A549 (cell line): Measurements from ENCODE around the gene FAM187B. TPM values are rescaled to one million over a fixed set of nuclear protein-coding genes. Genes with fewer than 3 reads are reported as not detected.

Experiments used
- ATAC-seq, 2 experiments: fragments of 200-7000 bp in 1 of 2; fragments of >200 bp in 1 of 2; cut with Nextera tagmentation in 1 of 2; cut with Tn5 transposase in 1 of 2; 3 replicates each; pipeline versions ENCODE4 v1.8.0 to v1.9.1; 2018 to 2020; ENCODE audit warnings: mild to moderate bottlenecking in 1 of 2, moderate library complexity in 1 of 2
- CTCF ChIA-PET: fragments of 300-600 bp; sonication (Branson Sonifier 250); formaldehyde crosslinking; extraction: SDS; loops from one replicate; lab custom pipeline; 2021; ENCODE audit warnings: antibody characterized with exemption, inconsistent platforms; lab: Yijun Ruan, JAX
- POLR2A ChIA-PET: fragments of 350-600 bp; formaldehyde crosslinking; extraction: SDS; loops from one replicate; lab custom pipeline; 2021; ENCODE audit warnings: antibody characterized with exemption, inconsistent platforms; lab: Yijun Ruan, JAX
- DNase-seq, 2 experiments: peaks; one replicate each; pipeline versions ENCODE4 v3.0.0 to v3.0.0-alpha.2; 2011 to 2016; ENCODE audit warnings: low read depth in 1 of 2, low spot score in 1 of 2
- FAIRE-seq: peaks from 2 replicates; lab custom pipeline; 2011; peaks lifted over from hg19 to GRCh38; lab: Jason Lieb, UNC
- H3K27ac ChIP-seq, 2 experiments: fragments of >200 bp; sonication (Bioruptor Twin); formaldehyde crosslinking; 3 replicates each; pipeline ENCODE4 v1.5.1; 2016 to 2017
- H3K4me1 ChIP-seq: fragments of >200 bp; sonication (Bioruptor Twin); formaldehyde crosslinking; 3 replicates; pipeline ENCODE4 v1.6.1; 2016
- H3K4me2 ChIP-seq: fragments of >200 bp; sonication (Bioruptor Twin); formaldehyde crosslinking; 3 replicates; pipeline ENCODE4 v1.6.1; 2016
- H3K4me3 ChIP-seq: fragments of >200 bp; sonication (Bioruptor Twin); formaldehyde crosslinking; 3 replicates; pipeline ENCODE4 v1.5.1; 2016
- H3K9me3 ChIP-seq: fragments of >200 bp; sonication (Bioruptor Twin); formaldehyde crosslinking; 3 replicates; pipeline ENCODE4 v1.6.1; 2016
- CBX2 ChIP-seq: fragments of 200-600 bp; sonication (generic); IDR thresholded peaks from 2 replicates; pipeline ENCODE4 v1.6.1; 2016; ENCODE audit warnings: low read depth, mild to moderate bottlenecking, borderline replicate concordance
- CBX8 ChIP-seq: fragments of 200-600 bp; sonication (generic); IDR thresholded peaks from 2 replicates; pipeline ENCODE4 v1.6.1; 2016
- CEBPB ChIP-seq, 2 experiments: fragments of >200 bp in 1 of 2; sonication (Bioruptor Twin) in 1 of 2; formaldehyde crosslinking in 1 of 2; IDR thresholded peaks; 2 replicates each; pipeline ENCODE4 v1.6.1; 2012 to 2016
- FOSB ChIP-seq: fragments of 250-450 bp; sonication (Bioruptor Pico); IDR thresholded peaks from 2 replicates; pipeline ENCODE4 v1.5.0; 2020; ENCODE audit warnings: mild to moderate bottlenecking, moderate library complexity
- HES2 ChIP-seq: fragments of >200 bp; sonication (Bioruptor Twin); formaldehyde crosslinking; IDR thresholded peaks from 2 replicates; pipeline ENCODE4 v1.6.1; 2016
- HEYL ChIP-seq: fragments of 250-450 bp; sonication (Bioruptor Pico); IDR thresholded peaks from 2 replicates; pipeline ENCODE4 v1.8.0; 2021; ENCODE audit warnings: mild to moderate bottlenecking, moderate library complexity
- HMGXB4 ChIP-seq: fragments of 250-450 bp; sonication (Bioruptor Pico); IDR thresholded peaks from 2 replicates; pipeline ENCODE4 v1.5.0; 2021; ENCODE audit warnings: mild to moderate bottlenecking, moderate library complexity, borderline replicate concordance
- JUN ChIP-seq, 2 experiments: fragments of >200 bp; sonication (Bioruptor Twin); formaldehyde crosslinking; IDR thresholded peaks; 2 replicates in 1 of 2; 3 replicates in 1 of 2; pipeline ENCODE4 v1.6.1; 2016 to 2017
- MAFK ChIP-seq: fragments of 450-650 bp; IDR thresholded peaks from 2 replicates; pipeline ENCODE4 v1.6.1; 2014; ENCODE audit not compliant: partially characterized antibody
- MAZ ChIP-seq: fragments of 150-350 bp; IDR thresholded peaks from 2 replicates; pipeline ENCODE4 v1.6.1; 2014; ENCODE audit warnings: antibody characterized with exemption, low read depth, low read length, borderline replicate concordance
- POLR2A ChIP-seq: IDR thresholded peaks from 2 replicates; pipeline ENCODE4 v1.6.1; 2012; ENCODE audit warnings: mild to moderate bottlenecking, low read length
- POLR2AphosphoS2 ChIP-seq: conservative IDR thresholded peaks from 2 replicates; pipeline ENCODE4 v1.6.1; 2012; ENCODE audit warnings: low read length, improper control_type of control experiment, inconsistent platforms
- RARB ChIP-seq: fragments of 250-450 bp; sonication (Bioruptor Pico); IDR thresholded peaks from 2 replicates; pipeline ENCODE4 v1.8.0; 2021; ENCODE audit warnings: mild to moderate bottlenecking, moderate library complexity
- RNF2 ChIP-seq: fragments of 200-600 bp; sonication (generic); IDR thresholded peaks from 2 replicates; pipeline ENCODE4 v1.6.1; 2016; ENCODE audit warnings: low read depth, mild to moderate bottlenecking, antibody characterized with exemption, moderate library complexity, borderline replicate concordance
- SMC3 ChIP-seq: fragments of >200 bp; sonication (Bioruptor Twin); formaldehyde crosslinking; IDR thresholded peaks from 3 replicates; pipeline ENCODE4 v1.6.1; 2018; ENCODE audit warnings: inconsistent platforms
- SREBF2 ChIP-seq: fragments of 450-650 bp; IDR thresholded peaks from 2 replicates; pipeline ENCODE4 v1.6.1; 2014; ENCODE audit warnings: mild to moderate bottlenecking, moderate library complexity
- TP53 ChIP-seq: fragments of 250-450 bp; sonication (Bioruptor Pico); IDR thresholded peaks from 2 replicates; pipeline ENCODE4 v1.5.0; 2021; ENCODE audit warnings: mild to moderate bottlenecking, moderate library complexity
- USF2 ChIP-seq: fragments of 450-650 bp; IDR thresholded peaks from 2 replicates; pipeline ENCODE4 v1.6.1; 2014; ENCODE audit warnings: antibody characterized with exemption
- ZC3H11A ChIP-seq: fragments of 450-650 bp; IDR thresholded peaks from 2 replicates; pipeline ENCODE4 v1.6.1; 2014; ENCODE audit warnings: antibody characterized with exemption, mild to moderate bottlenecking
- ZFP36 ChIP-seq: fragments of 450-650 bp; IDR thresholded peaks from 2 replicates; pipeline ENCODE4 v1.6.1; 2014; ENCODE audit warnings: borderline replicate concordance; ENCODE audit not compliant: partially characterized antibody
- WGBS: methylation state at CpG from one replicate; pipeline ENCODE4 v1.1.6; 2017; ENCODE audit errors: missing lambda C conversion rate; 5-methylcytosine and 5-hydroxymethylcytosine counted together
- polyA plus RNA-seq, 4 experiments: library from polyadenylated mRNA; depleted of rRNA in 3 of 4; stranded (reverse); fragments of >200 nt; fragmentation: RNase III in 1 of 4; extraction: RNeasy Plus Mini Kit Qiagen cat#74134 plus additional on column Dnase treatment in 1 of 4; gene quantifications; 2 replicates in 3 of 4; 3 replicates in 1 of 4; pipeline ENCODE4 v1.2.3, GENCODE V29; 2011 to 2017
- TF ChIP-seq, protein P1 (sequence below): fragments of >200 bp; sonication (Bioruptor Twin); formaldehyde crosslinking; IDR thresholded peaks from 3 replicates; pipeline ENCODE4 v1.6.1; 2016
- TF ChIP-seq, protein P2 (sequence below): fragments of >200 bp; sonication (Bioruptor Twin); formaldehyde crosslinking; IDR thresholded peaks from 3 replicates; pipeline ENCODE4 v1.5.1; 2016
- TF ChIP-seq, protein P3 (sequence below): IDR thresholded peaks from 2 replicates; pipeline ENCODE4 v1.6.1; 2012
- TF ChIP-seq, protein P4 (sequence below): IDR thresholded peaks from 2 replicates; pipeline ENCODE4 v1.6.1; 2012

FAM187B gene
- polyA plus RNA-seq, 2 of the 4 experiments (the other 2 are of a cell fraction): not detected

GRCh38 chr19:35179830-35180229 is 48.7 kb downstream of the FAM187B start:
- 56% methylated on average over 3 of the region's 3 CpGs for WGBS
- CTCF ChIA-PET: interaction anchor here (0.5 to 3.1 kb wide), 2 partner anchors 12 to 926 kb away, joined by 3 to 13 read pairs; no protein-coding TSS in a partner anchor
- ATAC-seq: no peak
- Histone ChIP-seq H3K9me3 (peaks cover 20% of the 10 kb centered on the region), H3K4me2 (no peak overlapping the region), H3K4me3 (no peak overlapping the region), H3K4me1 (no peaks in the 10 kb centered on the region), H3K27ac (no peak overlapping the region)
- no peak for DNase-seq
- FAIRE-seq: no peak
- TF ChIP-seq CEBPB (IDR thresholded peaks at IDR 0.05) (no peak), FOSB (CRISPR knock-in tag) (no peak), RARB (no peak), MAFK (no peak), HEYL (CRISPR knock-in tag) (no peak), RNF2 (no peak), ZFP36 (no peak), USF2 (no peak), SREBF2 (no peak), ZC3H11A (no peak), HMGXB4 (no peak), TP53 (no peak), HES2 (no peak), CBX2 (no peak)
- TF ChIP-seq, protein P1, sequence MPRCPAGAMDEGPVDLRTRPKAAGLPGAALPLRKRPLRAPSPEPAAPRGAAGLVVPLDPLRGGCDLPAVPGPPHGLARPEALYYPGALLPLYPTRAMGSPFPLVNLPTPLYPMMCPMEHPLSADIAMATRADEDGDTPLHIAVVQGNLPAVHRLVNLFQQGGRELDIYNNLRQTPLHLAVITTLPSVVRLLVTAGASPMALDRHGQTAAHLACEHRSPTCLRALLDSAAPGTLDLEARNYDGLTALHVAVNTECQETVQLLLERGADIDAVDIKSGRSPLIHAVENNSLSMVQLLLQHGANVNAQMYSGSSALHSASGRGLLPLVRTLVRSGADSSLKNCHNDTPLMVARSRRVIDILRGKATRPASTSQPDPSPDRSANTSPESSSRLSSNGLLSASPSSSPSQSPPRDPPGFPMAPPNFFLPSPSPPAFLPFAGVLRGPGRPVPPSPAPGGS: no peak
- TF ChIP-seq, protein P2, sequence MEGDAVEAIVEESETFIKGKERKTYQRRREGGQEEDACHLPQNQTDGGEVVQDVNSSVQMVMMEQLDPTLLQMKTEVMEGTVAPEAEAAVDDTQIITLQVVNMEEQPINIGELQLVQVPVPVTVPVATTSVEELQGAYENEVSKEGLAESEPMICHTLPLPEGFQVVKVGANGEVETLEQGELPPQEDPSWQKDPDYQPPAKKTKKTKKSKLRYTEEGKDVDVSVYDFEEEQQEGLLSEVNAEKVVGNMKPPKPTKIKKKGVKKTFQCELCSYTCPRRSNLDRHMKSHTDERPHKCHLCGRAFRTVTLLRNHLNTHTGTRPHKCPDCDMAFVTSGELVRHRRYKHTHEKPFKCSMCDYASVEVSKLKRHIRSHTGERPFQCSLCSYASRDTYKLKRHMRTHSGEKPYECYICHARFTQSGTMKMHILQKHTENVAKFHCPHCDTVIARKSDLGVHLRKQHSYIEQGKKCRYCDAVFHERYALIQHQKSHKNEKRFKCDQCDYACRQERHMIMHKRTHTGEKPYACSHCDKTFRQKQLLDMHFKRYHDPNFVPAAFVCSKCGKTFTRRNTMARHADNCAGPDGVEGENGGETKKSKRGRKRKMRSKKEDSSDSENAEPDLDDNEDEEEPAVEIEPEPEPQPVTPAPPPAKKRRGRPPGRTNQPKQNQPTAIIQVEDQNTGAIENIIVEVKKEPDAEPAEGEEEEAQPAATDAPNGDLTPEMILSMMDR: no peak
- POLR2A ChIA-PET: no interaction called here

DNA sequence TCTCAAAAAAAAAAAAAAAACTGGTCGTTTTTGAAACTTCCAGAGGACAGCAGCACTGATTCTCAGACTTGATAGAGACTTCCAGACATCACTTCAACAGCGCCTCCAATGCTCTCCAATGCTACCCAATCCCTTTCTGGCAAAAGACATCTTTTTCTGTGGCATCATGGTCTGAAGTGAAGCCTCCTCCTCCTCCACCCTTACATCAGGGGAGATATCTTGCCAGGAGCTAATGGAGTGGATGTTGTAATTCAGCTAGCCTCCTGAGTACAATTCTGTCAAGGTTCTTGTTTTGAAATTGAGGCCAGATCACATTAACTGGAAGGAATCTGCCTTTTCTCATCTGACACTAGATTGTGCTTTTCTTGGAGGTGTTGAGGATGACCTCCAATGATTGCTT is 49.8 kb downstream of the FAM187B start:
- CTCF ChIA-PET: interaction anchor here (0.7 to 3.1 kb wide), 3 partner anchors 10 to 112 kb away, joined by 3 to 13 read pairs (median 3); no protein-coding TSS in a partner anchor

More for the DNA sequence above, 49.8 kb downstream of the FAM187B start:
- Histone ChIP-seq H3K4me3 (no peak overlapping the region), H3K4me2 (no peak overlapping the region), H3K9me3 (peaks cover 18% of the 10 kb centered on the region), H3K4me1 (no peaks in the 10 kb centered on the region), H3K27ac (no peak overlapping the region)
- POLR2A ChIA-PET: no interaction called here
- 19% methylated on average over 2 of the region's 2 CpGs for WGBS
- ATAC-seq (no peak), FAIRE-seq (no peak), DNase-seq (no peak)
- TF ChIP-seq POLR2A (no peak), SMC3 (no peak), MAZ (no peak), POLR2AphosphoS2 (no peak), CBX8 (no peak), FOSB (CRISPR knock-in tag) (no peak), SREBF2 (no peak), CBX2 (no peak), JUN (IDR thresholded peaks at IDR 0.05) (no peak)
- TF ChIP-seq, protein P3, sequence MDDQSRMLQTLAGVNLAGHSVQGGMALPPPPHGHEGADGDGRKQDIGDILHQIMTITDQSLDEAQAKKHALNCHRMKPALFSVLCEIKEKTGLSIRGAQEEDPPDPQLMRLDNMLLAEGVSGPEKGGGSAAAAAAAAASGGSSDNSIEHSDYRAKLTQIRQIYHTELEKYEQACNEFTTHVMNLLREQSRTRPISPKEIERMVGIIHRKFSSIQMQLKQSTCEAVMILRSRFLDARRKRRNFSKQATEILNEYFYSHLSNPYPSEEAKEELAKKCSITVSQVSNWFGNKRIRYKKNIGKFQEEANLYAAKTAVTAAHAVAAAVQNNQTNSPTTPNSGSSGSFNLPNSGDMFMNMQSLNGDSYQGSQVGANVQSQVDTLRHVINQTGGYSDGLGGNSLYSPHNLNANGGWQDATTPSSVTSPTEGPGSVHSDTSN: no peak
- TF ChIP-seq, protein P4, sequence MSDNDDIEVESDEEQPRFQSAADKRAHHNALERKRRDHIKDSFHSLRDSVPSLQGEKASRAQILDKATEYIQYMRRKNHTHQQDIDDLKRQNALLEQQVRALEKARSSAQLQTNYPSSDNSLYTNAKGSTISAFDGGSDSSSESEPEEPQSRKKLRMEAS: no peak
